T-helper 1 cell (primary cell): ENCODE data around the gene HNF1A.

ENCODE experiments used
- DNase-seq, 5 donors: peaks; one replicate each; pipeline ENCODE4 v3.0.0-alpha.2; 2012 to 2020

The HNF1A gene

DNA sequence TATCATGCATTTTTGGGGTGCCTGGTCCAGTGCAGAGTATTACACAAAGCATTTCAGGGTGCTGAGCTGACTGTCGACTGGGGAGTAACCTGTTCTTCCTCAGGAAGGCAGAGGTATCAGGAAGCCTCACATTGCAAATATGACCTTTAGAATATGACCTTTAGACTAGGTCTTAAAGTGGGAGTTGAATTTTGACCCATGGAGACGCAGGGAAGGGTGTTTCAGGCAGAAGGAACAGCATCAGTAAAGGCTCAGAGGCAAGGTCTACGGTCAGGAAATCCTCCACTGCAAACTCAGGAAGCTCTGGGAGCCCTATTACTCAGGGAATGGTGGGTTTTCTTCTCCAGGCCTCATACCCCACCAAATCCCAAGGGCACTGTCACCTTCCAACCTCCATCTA lies 11.3 kb downstream of the HNF1A start:
- DNase-seq, result no peak

DNA sequence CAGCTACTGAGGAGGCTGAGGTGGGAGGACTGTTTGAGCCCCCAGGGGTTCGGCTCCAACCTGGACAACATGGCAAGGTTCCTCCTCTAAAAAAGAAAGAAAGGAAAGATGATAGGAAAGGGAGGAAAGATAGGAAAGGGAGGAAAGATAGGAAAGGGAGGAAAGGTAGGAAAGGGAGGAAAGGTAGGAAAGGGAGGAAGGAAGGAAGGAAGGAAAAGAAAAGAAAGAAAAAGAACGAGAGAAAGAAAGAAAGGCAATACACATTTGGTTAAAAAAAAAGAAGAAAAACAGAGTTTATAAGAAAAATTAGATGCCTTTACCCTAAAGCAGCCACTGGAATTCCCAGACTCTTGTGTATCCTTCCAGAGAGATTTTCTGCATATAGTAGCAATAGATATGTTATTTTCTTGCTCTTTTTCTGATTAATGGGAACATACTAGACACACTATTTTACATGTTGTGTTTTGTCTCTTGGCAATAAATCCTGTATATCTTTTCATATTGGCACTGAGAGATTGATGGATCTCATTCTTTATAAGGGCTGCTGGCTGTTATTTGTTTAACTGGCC lies 12.2 kb downstream of the HNF1A start:
- DNase-seq, result no peak

DNA sequence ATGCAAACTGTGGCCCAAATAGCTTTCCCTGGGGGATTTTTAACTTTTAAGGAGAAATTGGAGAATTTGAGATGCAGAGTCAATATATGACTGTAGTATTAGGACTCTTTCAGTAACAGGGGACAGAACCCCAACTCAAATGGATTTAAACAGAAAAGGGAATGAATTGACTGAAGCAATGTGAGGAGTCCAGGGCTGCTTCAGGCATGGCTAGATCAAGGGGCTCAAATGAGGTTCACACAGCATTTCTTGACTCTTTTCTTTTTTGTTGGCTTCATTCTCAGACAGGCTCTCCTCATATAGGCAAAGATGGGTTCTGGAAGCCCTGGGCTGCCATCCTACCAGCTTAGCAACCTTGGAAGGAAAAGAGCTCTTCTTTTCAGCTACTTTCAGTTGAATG lies 13.6 kb downstream of the HNF1A start:
- no peak for DNase-seq

DNA sequence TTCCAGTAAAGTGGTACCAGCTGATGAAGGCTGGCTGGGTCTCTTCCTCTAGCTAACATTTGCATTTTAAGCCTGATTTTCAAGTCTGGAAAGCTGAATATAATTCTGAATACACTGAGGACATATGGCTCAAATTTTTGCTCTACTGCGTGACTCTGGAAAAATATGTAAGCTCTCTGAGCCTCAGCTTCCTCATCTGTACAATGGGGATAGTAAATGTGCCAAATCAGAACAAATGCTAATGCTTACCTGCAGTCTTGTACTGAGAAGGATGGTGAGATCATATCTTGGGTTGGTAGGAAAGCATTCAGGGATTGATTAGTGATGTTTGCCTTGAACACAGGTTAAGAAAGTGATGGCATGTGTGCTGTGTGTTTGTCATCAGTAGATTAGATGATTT lies 14.6 kb downstream of the HNF1A start:
- no peak for DNase-seq

DNA sequence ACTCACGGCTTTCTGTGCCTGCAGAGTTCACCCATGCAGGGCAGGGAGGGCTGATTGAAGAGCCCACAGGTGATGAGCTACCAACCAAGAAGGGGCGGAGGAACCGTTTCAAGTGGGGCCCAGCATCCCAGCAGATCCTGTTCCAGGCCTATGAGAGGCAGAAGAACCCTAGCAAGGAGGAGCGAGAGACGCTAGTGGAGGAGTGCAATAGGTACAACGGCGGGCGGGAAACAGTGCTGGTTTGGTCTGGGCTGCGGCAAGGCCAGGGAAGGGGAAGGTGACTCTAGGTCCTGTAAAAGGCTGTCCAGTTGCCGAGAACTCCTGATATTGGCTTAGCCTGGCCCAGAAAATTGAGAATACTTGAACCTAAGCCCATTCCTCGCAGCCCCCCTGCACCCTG lies 15.2 kb downstream of the HNF1A start:
- DNase-seq, result no peak

DNA sequence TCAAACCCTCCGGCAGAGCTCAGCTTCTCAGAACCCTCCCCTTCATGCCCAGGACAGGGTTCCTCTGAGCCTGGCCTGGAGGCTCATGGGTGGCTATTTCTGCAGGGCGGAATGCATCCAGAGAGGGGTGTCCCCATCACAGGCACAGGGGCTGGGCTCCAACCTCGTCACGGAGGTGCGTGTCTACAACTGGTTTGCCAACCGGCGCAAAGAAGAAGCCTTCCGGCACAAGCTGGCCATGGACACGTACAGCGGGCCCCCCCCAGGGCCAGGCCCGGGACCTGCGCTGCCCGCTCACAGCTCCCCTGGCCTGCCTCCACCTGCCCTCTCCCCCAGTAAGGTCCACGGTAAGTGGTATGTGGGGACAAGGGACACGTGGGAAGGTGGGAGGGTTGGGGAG lies 15.7 kb downstream of the HNF1A start:
- DNase-seq, result no peak

DNA sequence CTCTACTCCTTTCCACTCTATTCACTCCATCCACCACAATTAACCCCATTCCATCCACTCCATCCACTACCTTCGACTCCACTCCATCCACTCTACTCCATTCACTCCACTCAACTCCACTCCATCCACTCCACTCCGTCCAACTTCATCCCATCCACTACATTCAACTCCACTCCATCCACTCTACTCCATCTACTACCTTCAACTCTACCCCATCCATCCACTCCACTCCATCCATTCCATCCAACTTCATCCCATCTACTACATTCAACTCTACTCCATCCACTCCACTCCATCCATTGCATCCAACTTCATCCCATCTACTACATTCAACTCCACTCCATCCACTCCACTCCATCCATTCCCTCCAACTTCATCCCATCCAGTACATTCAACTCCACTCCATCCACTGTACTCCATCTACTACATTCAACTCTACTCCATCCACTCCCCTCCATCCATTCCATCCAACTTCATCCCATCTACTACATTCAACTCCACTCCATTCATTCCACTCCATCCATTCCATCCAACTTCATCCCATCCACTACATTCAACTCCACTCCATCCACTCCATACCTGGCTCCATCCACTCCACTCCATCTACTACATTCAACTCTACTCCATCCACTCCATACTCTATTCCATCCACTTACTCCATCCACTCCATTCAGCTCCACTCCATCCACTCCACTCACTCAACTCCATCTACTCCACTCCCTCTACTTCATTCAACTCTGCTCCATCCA lies 16.4 kb downstream of the HNF1A start:
- DNase-seq, result no peak

- DNase-seq, result no peak
Measured at GRCh38 chr12:120996133-120996746, 17.9 kb downstream of the HNF1A start.

DNA sequence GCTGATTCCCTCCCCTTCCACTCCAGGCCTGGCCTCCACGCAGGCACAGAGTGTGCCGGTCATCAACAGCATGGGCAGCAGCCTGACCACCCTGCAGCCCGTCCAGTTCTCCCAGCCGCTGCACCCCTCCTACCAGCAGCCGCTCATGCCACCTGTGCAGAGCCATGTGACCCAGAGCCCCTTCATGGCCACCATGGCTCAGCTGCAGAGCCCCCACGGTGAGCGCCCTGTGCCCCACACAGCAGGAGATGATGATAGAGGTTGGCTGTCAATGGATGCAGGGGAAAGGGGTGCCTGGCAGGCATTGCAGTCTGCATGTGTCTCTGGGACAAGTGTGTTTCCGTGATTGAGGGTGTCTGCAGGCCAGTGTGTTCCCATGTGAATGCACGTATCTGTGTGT lies 19.1 kb downstream of the HNF1A start:
- no peak for DNase-seq

- DNase-seq, result no peak
Measured at GRCh38 chr12:120998435-120998834, 20.1 kb downstream of the HNF1A start.

DNA sequence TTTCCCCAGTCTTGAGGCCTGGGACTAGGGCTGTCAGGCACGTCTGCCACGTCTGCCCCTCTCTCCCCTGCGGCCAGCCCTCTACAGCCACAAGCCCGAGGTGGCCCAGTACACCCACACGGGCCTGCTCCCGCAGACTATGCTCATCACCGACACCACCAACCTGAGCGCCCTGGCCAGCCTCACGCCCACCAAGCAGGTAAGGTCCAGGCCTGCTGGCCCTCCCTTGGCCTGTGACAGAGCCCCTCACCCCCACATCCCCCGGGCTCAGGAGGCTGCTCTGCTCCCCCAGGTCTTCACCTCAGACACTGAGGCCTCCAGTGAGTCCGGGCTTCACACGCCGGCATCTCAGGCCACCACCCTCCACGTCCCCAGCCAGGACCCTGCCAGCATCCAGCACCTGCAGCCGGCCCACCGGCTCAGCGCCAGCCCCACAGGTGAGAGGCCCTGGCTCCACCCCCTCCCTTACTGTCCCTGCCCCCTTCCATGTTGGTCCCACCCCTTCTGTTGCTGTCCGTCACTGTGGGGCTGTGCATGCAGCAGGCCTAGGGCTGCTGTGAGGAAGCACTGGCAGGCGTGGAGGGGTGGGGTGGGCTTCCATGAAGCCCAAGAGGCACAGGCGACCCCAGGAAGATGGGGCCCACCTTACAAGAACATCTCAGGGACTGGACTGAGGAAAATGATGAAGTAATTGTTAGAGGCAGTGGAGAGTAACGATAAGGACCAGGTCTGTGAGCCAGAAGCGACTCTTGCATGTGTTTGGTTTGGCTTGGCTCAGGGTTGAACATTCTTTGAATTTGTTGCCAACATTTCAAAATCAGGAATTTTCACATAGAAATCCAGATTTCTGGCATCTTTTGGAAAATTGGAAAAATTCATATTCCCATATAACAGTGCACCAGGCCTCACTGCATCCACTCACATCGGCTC lies 21.1 kb downstream of the HNF1A start:
- no peak for DNase-seq

DNA sequence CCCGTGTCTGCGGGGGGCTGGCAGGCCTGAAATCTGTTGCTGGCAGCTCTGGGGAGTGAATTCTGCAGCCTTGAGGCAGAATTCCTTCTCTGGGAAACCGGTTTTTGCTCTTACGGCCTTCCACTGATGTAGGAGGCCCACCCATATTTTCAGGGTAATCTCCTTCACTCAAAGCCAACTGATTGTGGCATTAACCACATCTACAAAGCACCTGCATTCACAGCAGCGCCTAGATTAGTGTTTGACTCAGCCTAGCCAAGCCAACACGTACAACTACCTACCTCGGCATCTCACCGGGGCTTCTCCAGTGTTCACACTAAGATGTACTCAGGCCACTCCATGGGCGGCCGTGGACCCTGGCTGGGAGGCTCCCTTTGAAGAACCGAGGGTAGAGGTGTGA lies 22.2 kb downstream of the HNF1A start:
- no peak for DNase-seq

DNA sequence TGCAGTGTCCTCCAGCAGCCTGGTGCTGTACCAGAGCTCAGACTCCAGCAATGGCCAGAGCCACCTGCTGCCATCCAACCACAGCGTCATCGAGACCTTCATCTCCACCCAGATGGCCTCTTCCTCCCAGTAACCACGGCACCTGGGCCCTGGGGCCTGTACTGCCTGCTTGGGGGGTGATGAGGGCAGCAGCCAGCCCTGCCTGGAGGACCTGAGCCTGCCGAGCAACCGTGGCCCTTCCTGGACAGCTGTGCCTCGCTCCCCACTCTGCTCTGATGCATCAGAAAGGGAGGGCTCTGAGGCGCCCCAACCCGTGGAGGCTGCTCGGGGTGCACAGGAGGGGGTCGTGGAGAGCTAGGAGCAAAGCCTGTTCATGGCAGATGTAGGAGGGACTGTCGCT lies 22.7 kb downstream of the HNF1A start:
- no peak for DNase-seq

DNA sequence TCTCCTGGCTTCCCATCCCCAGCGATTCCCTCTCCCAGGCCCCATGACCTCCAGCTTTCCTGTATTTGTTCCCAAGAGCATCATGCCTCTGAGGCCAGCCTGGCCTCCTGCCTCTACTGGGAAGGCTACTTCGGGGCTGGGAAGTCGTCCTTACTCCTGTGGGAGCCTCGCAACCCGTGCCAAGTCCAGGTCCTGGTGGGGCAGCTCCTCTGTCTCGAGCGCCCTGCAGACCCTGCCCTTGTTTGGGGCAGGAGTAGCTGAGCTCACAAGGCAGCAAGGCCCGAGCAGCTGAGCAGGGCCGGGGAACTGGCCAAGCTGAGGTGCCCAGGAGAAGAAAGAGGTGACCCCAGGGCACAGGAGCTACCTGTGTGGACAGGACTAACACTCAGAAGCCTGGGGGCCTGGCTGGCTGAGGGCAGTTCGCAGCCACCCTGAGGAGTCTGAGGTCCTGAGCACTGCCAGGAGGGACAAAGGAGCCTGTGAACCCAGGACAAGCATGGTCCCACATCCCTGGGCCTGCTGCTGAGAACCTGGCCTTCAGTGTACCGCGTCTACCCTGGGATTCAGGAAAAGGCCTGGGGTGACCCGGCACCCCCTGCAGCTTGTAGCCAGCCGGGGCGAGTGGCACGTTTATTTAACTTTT lies 23.6 kb downstream of the HNF1A start:
- DNase-seq, result no peak

- DNase-seq, result no peak
Measured at GRCh38 chr12:121003650-121004049, 25.3 kb downstream of the HNF1A start.

DNA sequence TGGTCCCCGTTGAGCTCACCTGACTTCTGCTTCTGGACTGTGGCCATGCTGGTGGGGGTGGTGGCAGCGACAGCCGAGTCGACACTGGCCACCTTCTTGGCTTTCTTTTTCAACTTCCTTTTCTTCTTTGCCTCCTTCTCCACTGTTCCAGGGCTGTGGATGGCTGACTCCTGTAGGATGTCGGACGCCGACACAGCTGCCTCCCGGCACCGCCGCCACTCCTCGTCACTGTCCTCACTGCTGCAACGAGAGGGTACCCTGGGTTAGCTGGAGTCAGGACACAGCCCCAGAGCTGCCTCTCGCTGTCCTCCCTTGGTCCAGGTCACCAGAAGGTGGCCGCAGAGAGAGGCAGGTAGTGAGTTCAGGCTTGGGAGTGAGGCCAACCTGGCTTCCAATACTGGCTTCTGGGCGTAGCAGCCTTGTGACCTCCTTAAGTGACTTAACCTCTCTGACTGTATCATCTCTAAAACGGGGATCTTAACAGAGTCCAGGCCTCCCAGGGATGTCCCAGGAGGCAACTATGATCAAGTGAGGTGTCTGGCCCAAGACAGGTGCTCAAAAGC lies 26.0 kb downstream of the HNF1A start:
- DNase-seq, result no peak

- peak in 2 of 5 donors; percentile 26 to 64 for DNase-seq
Measured at GRCh38 chr12:121005346-121005815, 27.0 kb downstream of the HNF1A start.

- no peak for DNase-seq
Measured at GRCh38 chr12:121008347-121009098, 30.2 kb downstream of the HNF1A start.

- no peak for DNase-seq
Measured at GRCh38 chr12:121009741-121010140, 31.4 kb downstream of the HNF1A start.

DNA sequence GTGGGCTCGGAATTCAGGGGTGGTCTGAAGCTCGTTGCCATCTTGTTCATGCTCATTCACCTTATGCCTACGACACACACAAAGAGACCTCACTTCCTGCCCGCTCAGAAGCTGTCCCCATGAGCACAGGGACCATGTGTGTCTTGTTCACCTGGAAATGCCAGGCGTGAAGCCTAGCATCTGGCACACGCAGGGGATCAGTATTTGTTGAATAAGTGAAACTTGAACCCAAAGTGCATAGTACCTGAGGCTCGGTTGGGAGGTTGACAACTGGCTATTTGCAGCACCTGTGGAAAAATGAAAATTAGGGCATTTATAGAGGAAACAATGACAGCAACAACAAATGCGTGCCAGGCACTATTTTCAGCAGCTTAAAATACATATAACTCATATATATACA lies 32.5 kb downstream of the HNF1A start:
- no peak for DNase-seq

GRCh38 chr12:121011820-121012219 lies 33.5 kb downstream of the HNF1A start:
- no peak for DNase-seq

- DNase-seq, result no peak
Measured at GRCh38 chr12:121013715-121014114, 35.4 kb downstream of the HNF1A start.
